ENCODE measurements around the gene PRDM16. TPM values are rescaled to one million over a fixed set of nuclear protein-coding genes. Genes with fewer than 3 reads are reported as not detected.

PRDM16 gene
- polyA plus RNA-seq, 3 donors = not detected

DNA sequence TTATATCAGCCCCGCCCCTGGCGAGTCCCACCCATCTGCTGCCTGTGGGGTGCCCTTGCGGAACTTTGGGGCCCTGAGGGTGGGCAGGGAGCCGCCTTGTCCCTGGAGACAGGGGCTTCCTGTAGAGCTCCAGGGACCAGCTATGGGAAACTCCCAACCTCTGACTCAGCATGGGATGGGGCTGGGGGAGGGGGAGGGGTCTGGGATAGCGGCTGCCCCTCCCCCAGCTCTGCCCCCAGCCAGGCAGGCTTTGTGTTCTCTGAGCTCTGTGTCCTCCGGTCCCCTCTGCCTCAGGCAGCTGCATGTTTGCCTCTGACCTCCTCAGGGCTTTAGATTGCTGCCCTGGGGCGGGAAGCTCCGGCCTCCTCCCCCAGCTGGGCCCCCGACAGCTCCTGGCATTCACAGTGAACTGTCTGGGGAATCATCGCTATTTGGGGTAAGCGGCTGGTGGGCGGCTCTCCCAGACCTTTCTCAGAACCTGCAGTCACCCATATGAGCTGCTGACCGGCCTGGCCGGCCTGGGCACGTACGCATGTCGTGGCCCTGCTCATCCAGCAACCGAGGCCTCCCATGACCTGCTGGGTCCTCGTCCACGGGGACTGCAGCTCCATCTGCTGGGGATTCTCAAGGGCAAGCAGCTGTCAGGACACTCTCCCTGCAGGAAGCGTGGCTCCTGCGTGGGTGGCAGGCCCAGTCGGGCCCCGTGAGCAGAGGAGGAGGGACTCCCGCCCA, 402.5 kb downstream of the PRDM16 start:
- no peaks in the 10 kb centered on the region for H3K36me3 Mint-ChIP-seq
- DNase-seq = no peak
- Histone ChIP-seq H3K79me2 (ENCODE audit: insufficient read depth, low read length) (no peaks in the 10 kb centered on the region), H3K4me2 (replicated peaks; ENCODE audit: extremely low read depth, low read length, poor library complexity, severe bottlenecking) (no peak overlapping the region), H3K27ac (ENCODE audit: low read depth in 1 of 2, low read length in 2 of 2) (no peak overlapping the region), H2AFZ (ENCODE audit: insufficient read depth, low read depth, low read length, poor library complexity, severe bottlenecking) (no peak overlapping the region), H3K9ac (ENCODE audit: insufficient read depth, low read length, poor library complexity, severe bottlenecking) (no peak overlapping the region), H3K36me3 (replicated peaks in 1 of 2; ENCODE audit: control insufficient read depth in 1 of 2, insufficient read depth in 2 of 2, low read length in 2 of 2) (no peaks in the 10 kb centered on the region), H3K4me1 (ENCODE audit: control insufficient read depth in 1 of 2, insufficient read depth in 2 of 2, low read length in 2 of 2) (no peaks in the 10 kb centered on the region), H3K27me3 (ENCODE audit: control insufficient read depth in 2 of 2, insufficient read depth in 2 of 2, low read length in 2 of 2) (no peaks in the 10 kb centered on the region), H4K20me1 (ENCODE audit: insufficient read depth, low read length) (no peaks in the 10 kb centered on the region), H3K9me3 (replicated peaks in 1 of 2; ENCODE audit: control insufficient read depth in 1 of 2, insufficient read depth in 1 of 2, low read length in 2 of 2) (no peaks in the 10 kb centered on the region), H3K4me3 (replicated peaks in 1 of 3; ENCODE audit: low read depth in 2 of 3, low read length in 3 of 3) (no peak overlapping the region)
- peaks cover 4 to 5% (median 4%) of the 10 kb centered on the region in 3 donors for H3K27me3 Mint-ChIP-seq (ENCODE audit: low read depth in 3 of 3)
- WGBS (ENCODE audit: insufficient coverage) = 81% methylated on average over 22 of the region's 25 CpGs
- H3K4me1 Mint-ChIP-seq = no peaks in the 10 kb centered on the region
- TF ChIP-seq, protein P1, sequence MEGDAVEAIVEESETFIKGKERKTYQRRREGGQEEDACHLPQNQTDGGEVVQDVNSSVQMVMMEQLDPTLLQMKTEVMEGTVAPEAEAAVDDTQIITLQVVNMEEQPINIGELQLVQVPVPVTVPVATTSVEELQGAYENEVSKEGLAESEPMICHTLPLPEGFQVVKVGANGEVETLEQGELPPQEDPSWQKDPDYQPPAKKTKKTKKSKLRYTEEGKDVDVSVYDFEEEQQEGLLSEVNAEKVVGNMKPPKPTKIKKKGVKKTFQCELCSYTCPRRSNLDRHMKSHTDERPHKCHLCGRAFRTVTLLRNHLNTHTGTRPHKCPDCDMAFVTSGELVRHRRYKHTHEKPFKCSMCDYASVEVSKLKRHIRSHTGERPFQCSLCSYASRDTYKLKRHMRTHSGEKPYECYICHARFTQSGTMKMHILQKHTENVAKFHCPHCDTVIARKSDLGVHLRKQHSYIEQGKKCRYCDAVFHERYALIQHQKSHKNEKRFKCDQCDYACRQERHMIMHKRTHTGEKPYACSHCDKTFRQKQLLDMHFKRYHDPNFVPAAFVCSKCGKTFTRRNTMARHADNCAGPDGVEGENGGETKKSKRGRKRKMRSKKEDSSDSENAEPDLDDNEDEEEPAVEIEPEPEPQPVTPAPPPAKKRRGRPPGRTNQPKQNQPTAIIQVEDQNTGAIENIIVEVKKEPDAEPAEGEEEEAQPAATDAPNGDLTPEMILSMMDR (IDR thresholded peaks at IDR 0.05) = no peak
- H3K27ac Mint-ChIP-seq = no peak overlapping the region
- H3K9me3 Mint-ChIP-seq = peaks cover 0 to 1% (median 0%) of the 10 kb centered on the region in 7 donors
- intact Hi-C loops (cut with micrococcal nuclease) = no loop called here
- no peak overlapping the region for H3K4me3 Mint-ChIP-seq

DNA sequence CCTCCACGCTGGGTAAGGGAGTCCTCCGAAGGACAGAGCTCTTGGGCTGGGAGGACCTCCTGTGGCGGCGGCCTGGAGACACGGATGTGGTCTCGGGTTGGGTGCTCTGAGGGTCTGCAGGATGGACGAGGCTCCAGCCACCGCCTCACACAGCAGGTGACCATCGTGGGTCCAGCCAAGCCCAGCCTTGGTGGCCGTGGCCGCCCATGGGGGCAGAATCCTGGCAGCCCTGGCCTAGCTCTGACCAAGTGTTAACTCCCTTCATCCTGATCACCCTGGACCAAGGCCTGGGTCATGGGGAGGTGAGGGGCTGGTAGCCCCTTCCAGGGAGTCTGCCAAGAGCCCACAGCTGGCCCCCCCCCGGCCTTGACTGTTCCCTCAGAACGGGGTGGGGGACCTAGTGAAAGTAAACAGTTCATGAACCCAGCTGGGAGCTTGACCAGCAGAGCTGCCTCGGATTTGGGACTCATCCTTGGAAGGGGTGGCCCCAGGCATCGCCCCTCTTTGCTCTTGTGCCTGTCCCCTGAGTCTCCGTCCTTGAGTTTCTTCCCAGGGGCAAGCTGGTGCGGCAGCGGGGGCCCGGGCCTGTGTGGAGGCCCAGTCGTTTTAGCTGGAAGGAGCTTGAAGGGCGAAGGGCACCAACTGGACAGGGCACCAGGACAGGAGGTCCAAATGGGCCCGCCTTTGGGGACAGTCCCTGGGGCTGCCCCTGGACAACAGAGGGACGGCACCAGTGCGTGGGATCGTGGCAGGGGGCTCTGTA, 403.3 kb downstream of the PRDM16 start:
- Histone ChIP-seq H3K79me2 (ENCODE audit: insufficient read depth, low read length) (no peaks in the 10 kb centered on the region), H4K20me1 (ENCODE audit: insufficient read depth, low read length) (no peaks in the 10 kb centered on the region), H3K27me3 (ENCODE audit: control insufficient read depth in 2 of 2, insufficient read depth in 2 of 2, low read length in 2 of 2) (no peaks in the 10 kb centered on the region), H3K9ac (ENCODE audit: insufficient read depth, low read length, poor library complexity, severe bottlenecking) (no peak overlapping the region), H3K36me3 (replicated peaks in 1 of 2; ENCODE audit: control insufficient read depth in 1 of 2, insufficient read depth in 2 of 2, low read length in 2 of 2) (no peaks in the 10 kb centered on the region), H3K9me3 (replicated peaks in 1 of 2; ENCODE audit: control insufficient read depth in 1 of 2, insufficient read depth in 1 of 2, low read length in 2 of 2) (no peaks in the 10 kb centered on the region), H3K4me1 (ENCODE audit: control insufficient read depth in 1 of 2, insufficient read depth in 2 of 2, low read length in 2 of 2) (no peaks in the 10 kb centered on the region), H3K27ac (ENCODE audit: low read depth in 1 of 2, low read length in 2 of 2) (no peak overlapping the region), H3K4me2 (replicated peaks; ENCODE audit: extremely low read depth, low read length, poor library complexity, severe bottlenecking) (no peak overlapping the region), H3K4me3 (replicated peaks in 1 of 3; ENCODE audit: low read depth in 2 of 3, low read length in 3 of 3) (no peak overlapping the region), H2AFZ (ENCODE audit: insufficient read depth, low read depth, low read length, poor library complexity, severe bottlenecking) (no peak overlapping the region)
- Mint-ChIP-seq H3K4me1 (no peaks in the 10 kb centered on the region), H3K9me3 (peaks cover 0 to 3% (median 0%) of the 10 kb centered on the region in 7 donors), H3K27ac (no peak overlapping the region), H3K27me3 (ENCODE audit: low read depth in 3 of 3) (peaks cover 2 to 5% (median 4%) of the 10 kb centered on the region in 3 donors), H3K36me3 (no peaks in the 10 kb centered on the region), H3K4me3 (no peak overlapping the region)
- intact Hi-C loops (cut with micrococcal nuclease) = no loop called here
- WGBS (ENCODE audit: insufficient coverage) = 85% methylated on average over 22 of the region's 25 CpGs
- DNase-seq = no peak
- TF ChIP-seq, protein P1 (IDR thresholded peaks at IDR 0.05) = no peak

Data from CD14-positive monocyte (primary cell).